GM12878 (cell line): Measurements from ENCODE around the gene DISP3. TPM values are rescaled to one million over a fixed set of nuclear protein-coding genes. Genes with fewer than 3 reads are reported as not detected.
"Not testable (repeated sequence)": the region's sequence is repeated elsewhere in the genome, so short reads cannot be mapped to it uniquely, and the experiment has no call there.

Experiments used
- ATAC-seq: fragments of 200-7000 bp; cut with Tn5 transposase; 3 replicates; pipeline ENCODE4 v1.9.1; 2020; ENCODE audit warnings: mild to moderate bottlenecking, moderate library complexity
- BruUV-seq: library from RNA; stranded (reverse); fragments of 400-500 nt; replicated peaks from 2 replicates; lab custom pipeline; 2021; lab: Mats Ljungman, UMichigan
- CTCF ChIA-PET: fragments of 300-600 bp; sonication (Branson Sonifier 250); formaldehyde crosslinking; extraction: SDS; loops from one replicate; lab custom pipeline; 2021; ENCODE audit warnings: inconsistent platforms; lab: Yijun Ruan, JAX
- POLR2A ChIA-PET: fragments of 350-600 bp; formaldehyde crosslinking; extraction: SDS; loops from one replicate; lab custom pipeline; 2021; ENCODE audit warnings: inconsistent platforms; lab: Charles Lee
- RAD21 ChIA-PET: fragments of 300-600 bp; sonication (Branson Sonifier 250); formaldehyde crosslinking; loops from one replicate; lab custom pipeline; 2023; ENCODE audit warnings: antibody characterized with exemption; ENCODE audit not compliant: unreplicated experiment; lab: Charles Lee
- SMC1A ChIA-PET: fragments of 300-600 bp; sonication (Branson Sonifier 250); formaldehyde crosslinking; loops from one replicate; lab custom pipeline; 2023; ENCODE audit not compliant: unreplicated experiment, uncharacterized antibody; lab: Charles Lee
- DNase-seq: peaks from one replicate; pipeline ENCODE4 v3.0.0-alpha.2; 2011; ENCODE audit warnings: low read depth, low spot score
- FAIRE-seq: peaks from 3 replicates; lab custom pipeline; 2011; peaks lifted over from hg19 to GRCh38; lab: Jason Lieb, UNC
- H2AFZ ChIP-seq: 2 replicates; pipeline ENCODE4 v1.6.0; 2011; ENCODE audit warnings: low read depth, low read length, control low read depth; ENCODE audit not compliant: control insufficient read depth
- H3K27ac ChIP-seq: 2 replicates; pipeline ENCODE4 v1.5.1; 2011; ENCODE audit warnings: control low read depth; ENCODE audit not compliant: control insufficient read depth, insufficient read depth
- H3K27me3 ChIP-seq, 2 experiments: replicated peaks in 1 of 2; 2 replicates each; pipeline versions ENCODE4 v1.6.0 to v1.6.1; 2011; ENCODE audit warnings: low read length in 1 of 2; ENCODE audit not compliant: control insufficient read depth in 2 of 2, insufficient read depth in 2 of 2
- H3K36me3 ChIP-seq, 2 experiments: 2 replicates each; pipeline ENCODE4 v1.5.1; 2011; ENCODE audit warnings: low read length in 1 of 2; ENCODE audit not compliant: control insufficient read depth in 2 of 2, insufficient read depth in 2 of 2
- H3K4me1 ChIP-seq: 2 replicates; pipeline ENCODE4 v1.6.1; 2011; ENCODE audit warnings: mild to moderate bottlenecking, low read length, moderate library complexity, mixed read lengths; ENCODE audit not compliant: control insufficient read depth, insufficient read depth
- H3K4me2 ChIP-seq: 2 replicates; pipeline ENCODE4 v1.6.0; 2011; ENCODE audit warnings: control low read depth; ENCODE audit not compliant: control insufficient read depth, insufficient read depth
- H3K4me3 ChIP-seq: fragments of 200-600 bp; sonication (generic); 2 replicates; pipeline ENCODE4 v1.5.1; 2016
- H3K79me2 ChIP-seq: 2 replicates; pipeline ENCODE4 v1.6.0; 2011; ENCODE audit warnings: low read length; ENCODE audit not compliant: control insufficient read depth, insufficient read depth
- H3K9ac ChIP-seq: 2 replicates; pipeline ENCODE4 v1.8.0; 2011; ENCODE audit warnings: low read length, control low read depth, mixed read lengths; ENCODE audit not compliant: control insufficient read depth, insufficient read depth
- H3K9me3 ChIP-seq: replicated peaks from 3 replicates; pipeline ENCODE4 v1.5.1; 2011; ENCODE audit warnings: mild to moderate bottlenecking, low read length; ENCODE audit not compliant: control insufficient read depth, insufficient read depth
- H4K20me1 ChIP-seq: 2 replicates; pipeline ENCODE4 v1.6.0; 2011; ENCODE audit not compliant: control insufficient read depth, insufficient read depth
- ATF2 ChIP-seq: IDR thresholded peaks from 2 replicates; pipeline ENCODE4 v1.6.1; 2012; ENCODE audit warnings: low read length, inconsistent platforms
- BACH1 ChIP-seq: fragments of 450-650 bp; IDR thresholded peaks from 2 replicates; pipeline ENCODE4 v1.6.1; 2017; ENCODE audit warnings: mild to moderate bottlenecking, borderline replicate concordance
- CBX3 ChIP-seq: fragments of 200-600 bp; sonication (generic); IDR thresholded peaks from 2 replicates; pipeline ENCODE4 v1.6.1; 2016; ENCODE audit warnings: low read depth, borderline replicate concordance
- KLF5 ChIP-seq: fragments of 450-650 bp; IDR thresholded peaks from 2 replicates; pipeline ENCODE4 v1.6.1; 2014; ENCODE audit warnings: mild to moderate bottlenecking; ENCODE audit not compliant: partially characterized antibody
- MTA2 ChIP-seq: fragments of 450-650 bp; IDR thresholded peaks from 2 replicates; pipeline ENCODE4 v1.6.1; 2016; ENCODE audit warnings: low read depth, mild to moderate bottlenecking, moderate library complexity
- SMAD5 ChIP-seq: IDR thresholded peaks from 2 replicates; pipeline ENCODE4 v1.6.1; 2016; ENCODE audit warnings: antibody characterized with exemption, low read depth
- SREBF1 ChIP-seq: IDR thresholded peaks from 2 replicates; pipeline ENCODE4 v1.6.1; 2012; ENCODE audit warnings: mild to moderate bottlenecking, low read length
- ZNF274 ChIP-seq: IDR thresholded peaks from one replicate; pipeline ENCODE4 v1.8.0; 2011; ENCODE audit not compliant: insufficient read length, insufficient read depth
- WGBS: methylation state at CpG from one replicate; pipeline ENCODE4 v1.1.6; 2016; ENCODE audit warnings: low lambda C conversion rate; ENCODE audit not compliant: insufficient replicate concordance, insufficient coverage; ENCODE audit errors: missing lambda C conversion rate; 5-methylcytosine and 5-hydroxymethylcytosine counted together
- in situ Hi-C: fragments of 300-500 bp; cut with MboI; formaldehyde crosslinking; loops from 9 replicates; pipeline ENCODE4 v1.14.3; 2018; ENCODE audit warnings: mixed read lengths
- intact Hi-C: fragments of 100-400 bp; cut with micrococcal nuclease; formaldehyde crosslinking; loops from one replicate; pipeline ENCODE4 v1.14.2; 2022; ENCODE audit not compliant: unreplicated experiment
- polyA plus RNA-seq, 11 experiments: library from polyadenylated mRNA; depleted of rRNA in 4 of 11; unstranded in 6 of 11; stranded (reverse) in 5 of 11; fragments of >200 nt; fragmentation: Nextera tagmentation in 4 of 11; fragmentation: Illumina TruSeq in 1 of 11; extraction: Ambion mirVana in 4 of 11; extraction: Trizol in 1 of 11; gene quantifications; 1 replicate in 1 of 11; 2 replicates in 10 of 11; pipeline versions ENCODE4 v1.2.1 to v1.2.3, GENCODE V29; 2011 to 2016; ENCODE audit warnings: inconsistent platforms in 2 of 11, missing spikeins in 2 of 11, low read depth in 1 of 11
- total RNA-seq, 4 experiments: library from RNA; depleted of rRNA in 3 of 4; stranded (reverse); fragments of >200 nt in 3 of 4; fragmentation: Illumina TruSeq in 1 of 4; extraction: Trizol in 1 of 4; gene quantifications; 2 replicates each; pipeline versions ENCODE4 v1.2.1 to v1.2.3, GENCODE V29; 2013 to 2021
- TF ChIP-seq, protein P1 (sequence below): IDR thresholded peaks from 2 replicates; pipeline ENCODE4 v1.6.1; 2011; ENCODE audit warnings: borderline replicate concordance, low read depth, mild to moderate bottlenecking, moderate library complexity, mixed read lengths, low read length; ENCODE audit not compliant: insufficient read depth; ENCODE audit errors: extremely low read length
- TF ChIP-seq, protein P2 (sequence below): IDR thresholded peaks from 2 replicates; pipeline ENCODE4 v1.6.1; 2011; ENCODE audit warnings: mild to moderate bottlenecking, low read depth, low read length, moderate library complexity; ENCODE audit not compliant: insufficient replicate concordance
- TF ChIP-seq, protein P3 (sequence below): IDR thresholded peaks from 2 replicates; pipeline ENCODE4 v1.6.1; 2011; ENCODE audit warnings: low read depth, mild to moderate bottlenecking, low read length, moderate library complexity, borderline replicate concordance; ENCODE audit errors: extremely low read depth

The DISP3 gene
- total and polyA plus RNA-seq, 10 of the 15 experiments (the other 5 are each of a cell fraction or from before 2014, with no cell fraction given) = under 0.01 to 0.18 (median 0.09) TPM; not detected in 2

- H4K20me1 ChIP-seq, RAD21 ChIA-PET, FAIRE-seq, CTCF ChIA-PET, H3K4me3 ChIP-seq, intact Hi-C loops, H3K79me2 ChIP-seq, in situ Hi-C loops, H3K4me2 ChIP-seq, H3K9me3 ChIP-seq, H3K27ac ChIP-seq, H3K4me1 ChIP-seq, H2AFZ ChIP-seq, H3K9ac ChIP-seq, SMC1A ChIA-PET, POLR2A ChIA-PET, H3K27me3 ChIP-seq, BruUV-seq, H3K36me3 ChIP-seq, ATAC-seq, DNase-seq: not testable (repeated sequence)
- 38% methylated on average over 10 of the region's 10 CpGs for WGBS
Measured at GRCh38 chr1:11580049-11580448, 101.1 kb downstream of the DISP3 start.

- Histone ChIP-seq H3K9me3 (no peaks in the 10 kb centered on the region), H3K36me3 (no peaks in the 10 kb centered on the region), H3K4me3 (no peak overlapping the region), H2AFZ (no peak overlapping the region), H4K20me1 (no peaks in the 10 kb centered on the region), H3K27ac (no peak overlapping the region), H3K27me3 (peaks cover 0 to 3% of the 10 kb centered on the region in 2 experiments; a peak in 3 of 4 replicates), H3K79me2 (no peaks in the 10 kb centered on the region), H3K4me2 (no peak overlapping the region), H3K9ac (no peak overlapping the region), H3K4me1 (no peaks in the 10 kb centered on the region)
- 23% methylated on average over 8 of the region's 8 CpGs for WGBS
- DNase-seq (no peak), FAIRE-seq (no peak), ATAC-seq (no peak)
- in situ Hi-C loops = no loop called here
- ChIA-PET POLR2A (interaction anchor here (0.5 kb wide), 1 partner anchor 10 kb away, joined by 5 read pairs; no protein-coding TSS in a partner anchor), SMC1A (no interaction called here), CTCF (no interaction called here), RAD21 (no interaction called here)
- no TSS peak for BruUV-seq
- intact Hi-C loops = no loop called here
- TF ChIP-seq KLF5 (no peak), ATF2 (no peak), ZNF274 (no peak), BACH1 (no peak), CBX3 (no peak), SREBF1 (no peak), MTA2 (no peak), SMAD5 (no peak)
- TF ChIP-seq, protein P1, sequence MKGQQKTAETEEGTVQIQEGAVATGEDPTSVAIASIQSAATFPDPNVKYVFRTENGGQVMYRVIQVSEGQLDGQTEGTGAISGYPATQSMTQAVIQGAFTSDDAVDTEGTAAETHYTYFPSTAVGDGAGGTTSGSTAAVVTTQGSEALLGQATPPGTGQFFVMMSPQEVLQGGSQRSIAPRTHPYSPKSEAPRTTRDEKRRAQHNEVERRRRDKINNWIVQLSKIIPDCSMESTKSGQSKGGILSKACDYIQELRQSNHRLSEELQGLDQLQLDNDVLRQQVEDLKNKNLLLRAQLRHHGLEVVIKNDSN = no peak
- TF ChIP-seq, protein P2, sequence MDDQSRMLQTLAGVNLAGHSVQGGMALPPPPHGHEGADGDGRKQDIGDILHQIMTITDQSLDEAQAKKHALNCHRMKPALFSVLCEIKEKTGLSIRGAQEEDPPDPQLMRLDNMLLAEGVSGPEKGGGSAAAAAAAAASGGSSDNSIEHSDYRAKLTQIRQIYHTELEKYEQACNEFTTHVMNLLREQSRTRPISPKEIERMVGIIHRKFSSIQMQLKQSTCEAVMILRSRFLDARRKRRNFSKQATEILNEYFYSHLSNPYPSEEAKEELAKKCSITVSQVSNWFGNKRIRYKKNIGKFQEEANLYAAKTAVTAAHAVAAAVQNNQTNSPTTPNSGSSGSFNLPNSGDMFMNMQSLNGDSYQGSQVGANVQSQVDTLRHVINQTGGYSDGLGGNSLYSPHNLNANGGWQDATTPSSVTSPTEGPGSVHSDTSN = no peak
- TF ChIP-seq, protein P3, sequence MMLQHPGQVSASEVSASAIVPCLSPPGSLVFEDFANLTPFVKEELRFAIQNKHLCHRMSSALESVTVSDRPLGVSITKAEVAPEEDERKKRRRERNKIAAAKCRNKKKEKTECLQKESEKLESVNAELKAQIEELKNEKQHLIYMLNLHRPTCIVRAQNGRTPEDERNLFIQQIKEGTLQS = no peak
Measured at GRCh38 chr1:11581445-11581991, 102.6 kb downstream of the DISP3 start.
